CD4-positive, alpha-beta T cell treated with Interleukin-17A for 4 hours (primary cell): ENCODE results near the gene KAZN.

Source experiments
- DNase-seq: peaks from one replicate; pipeline ENCODE4 v3.0.0-alpha.2; 2020; ENCODE audit warnings: mixed read lengths

KAZN gene

DNA sequence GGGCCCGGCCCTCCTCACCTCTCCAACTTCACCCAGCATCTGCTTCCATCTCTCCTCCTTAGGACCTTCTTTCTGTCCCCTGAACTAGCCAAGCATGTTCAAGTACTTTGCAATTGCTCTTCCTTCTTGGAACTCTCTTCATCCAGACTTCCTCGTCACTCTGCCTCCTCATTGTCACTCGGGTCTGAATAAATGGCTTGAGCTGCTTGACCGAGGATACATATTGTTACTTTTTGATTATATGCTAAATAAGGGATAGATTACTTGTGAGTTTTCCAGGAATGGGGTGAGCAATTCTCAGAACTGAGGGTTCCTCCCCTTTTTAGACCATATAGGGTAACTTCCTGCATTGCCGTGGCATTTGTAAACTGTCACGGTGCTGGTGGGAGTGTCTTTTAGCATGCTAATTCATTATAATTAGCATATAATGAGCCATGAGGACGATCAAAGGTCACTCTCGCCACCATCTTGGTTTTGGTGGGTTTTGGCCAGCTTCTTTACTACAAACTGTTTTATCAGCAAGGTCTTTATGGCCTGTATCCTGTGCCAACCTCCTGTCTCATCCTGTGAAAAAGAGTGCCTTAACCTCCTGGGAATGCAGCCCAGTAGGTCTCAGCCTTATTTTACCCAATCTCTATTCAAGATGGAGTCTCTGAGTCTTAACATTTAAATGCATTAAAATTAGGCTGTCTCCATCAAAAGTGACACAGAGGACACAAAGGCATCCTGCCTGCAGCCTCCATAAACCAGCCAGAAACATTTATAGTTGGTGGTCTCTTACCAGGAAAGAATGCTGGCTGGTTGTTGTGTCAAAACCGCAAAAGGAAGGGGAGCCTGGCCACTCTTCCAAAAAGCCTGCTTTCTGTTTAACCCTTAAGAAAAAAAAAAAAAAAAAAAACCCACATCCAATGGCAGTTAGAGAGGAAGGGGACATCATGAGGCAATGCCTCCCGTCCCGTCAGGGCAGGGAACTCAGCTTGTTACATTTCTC, 179.3 kb downstream of the KAZN start:
- DNase-seq = no peak

DNA sequence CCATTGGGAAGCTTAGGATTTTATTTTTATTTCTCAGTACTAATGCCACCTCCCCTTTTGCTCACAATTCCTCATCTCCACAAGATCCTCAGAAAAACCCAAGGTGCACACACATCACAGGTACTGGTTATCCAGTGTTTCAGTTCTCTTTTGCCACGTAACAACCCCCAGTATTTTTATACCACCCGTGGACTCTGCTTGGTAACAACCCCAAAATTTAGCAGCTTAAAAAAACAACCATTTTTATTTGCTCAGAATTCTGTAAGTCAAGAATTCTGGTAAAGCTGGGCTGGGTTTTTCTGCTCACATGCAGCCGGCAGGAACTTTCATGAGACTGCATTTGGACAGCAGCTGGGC, 180.0 kb downstream of the KAZN start:
- no peak for DNase-seq

DNA sequence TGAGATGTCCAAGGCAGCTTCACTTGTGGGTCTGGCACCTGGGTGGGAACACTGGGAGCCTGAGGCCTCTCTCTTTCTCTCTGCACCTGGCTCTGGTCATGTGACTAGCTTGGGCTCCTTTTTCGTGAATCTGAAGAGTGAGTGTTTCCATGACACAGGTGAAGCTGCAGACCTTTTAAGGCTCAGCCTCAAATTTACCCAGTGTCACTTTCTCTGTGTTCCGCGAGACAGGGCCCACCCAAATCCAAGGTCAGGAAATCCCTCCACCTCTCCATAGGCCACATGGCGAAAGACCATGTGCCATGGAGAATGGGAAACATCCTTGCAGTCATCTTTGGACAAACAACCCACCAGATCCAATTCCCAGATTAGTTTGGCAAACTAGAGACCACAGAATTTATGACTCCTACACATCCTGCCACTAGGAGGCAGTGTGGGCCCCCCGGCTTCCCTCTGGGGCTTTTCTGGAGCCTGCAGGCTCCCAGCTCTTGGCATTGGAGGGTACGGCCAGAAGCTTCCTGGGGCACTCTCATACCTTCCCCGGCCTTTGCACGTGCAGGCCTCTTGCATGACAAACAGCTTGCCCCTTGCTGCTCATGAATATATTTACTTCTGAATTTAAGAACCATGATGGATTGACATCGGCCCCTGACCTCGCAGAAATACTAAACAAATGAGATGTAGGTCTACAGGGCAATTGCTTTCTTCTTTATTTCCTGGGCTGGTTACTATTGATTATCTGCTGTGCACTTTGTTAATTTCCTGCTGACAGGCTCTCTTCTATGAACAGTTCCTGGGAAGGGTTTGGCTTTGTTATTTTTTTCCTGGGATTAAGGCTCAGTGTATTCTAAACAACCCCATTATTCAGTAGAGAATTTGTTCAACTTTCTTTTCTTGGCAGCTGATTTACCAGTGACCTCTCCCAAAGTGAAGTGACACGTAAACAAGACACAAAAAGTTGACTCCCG, 180.7 kb downstream of the KAZN start:
- DNase-seq = peak; percentile 20

DNA sequence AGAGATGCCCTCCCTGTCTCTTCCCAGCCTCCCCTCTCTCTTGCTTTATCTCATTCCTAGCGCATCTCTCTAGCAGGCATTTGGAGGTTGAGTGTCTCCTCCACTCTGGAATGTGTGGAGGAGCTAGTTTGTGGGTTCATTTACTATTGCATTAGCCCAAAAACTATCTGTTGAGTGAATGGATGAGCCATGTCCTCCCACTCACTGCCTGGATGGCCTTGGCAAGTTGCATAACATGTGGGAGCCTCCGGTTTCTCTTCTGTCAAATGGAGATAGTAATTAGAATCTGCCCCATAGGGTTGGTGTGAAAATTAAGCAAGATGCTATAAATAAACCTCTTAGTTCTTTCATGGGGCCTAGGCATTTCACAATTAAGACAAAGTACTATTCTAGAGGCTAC, 181.8 kb downstream of the KAZN start:
- no peak for DNase-seq

DNA sequence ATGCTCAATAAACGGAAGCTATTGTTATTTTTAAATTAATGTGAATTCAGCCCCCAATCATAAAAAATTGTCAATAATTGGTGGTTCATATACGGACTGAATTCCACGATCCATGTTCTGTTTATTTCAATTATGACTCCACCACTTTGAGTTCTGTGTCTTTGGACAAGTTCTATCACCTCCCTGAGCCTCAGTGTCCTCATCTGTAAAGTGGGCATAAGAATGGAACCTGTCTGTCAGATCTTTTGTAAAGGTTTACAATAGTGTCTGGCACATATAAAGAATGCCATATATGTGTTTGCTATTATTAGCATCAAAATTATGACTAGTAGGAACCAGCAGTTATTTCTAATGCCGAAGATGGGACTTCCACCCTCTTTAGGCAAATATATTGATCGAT, 183.3 kb downstream of the KAZN start:
- DNase-seq = no peak

DNA sequence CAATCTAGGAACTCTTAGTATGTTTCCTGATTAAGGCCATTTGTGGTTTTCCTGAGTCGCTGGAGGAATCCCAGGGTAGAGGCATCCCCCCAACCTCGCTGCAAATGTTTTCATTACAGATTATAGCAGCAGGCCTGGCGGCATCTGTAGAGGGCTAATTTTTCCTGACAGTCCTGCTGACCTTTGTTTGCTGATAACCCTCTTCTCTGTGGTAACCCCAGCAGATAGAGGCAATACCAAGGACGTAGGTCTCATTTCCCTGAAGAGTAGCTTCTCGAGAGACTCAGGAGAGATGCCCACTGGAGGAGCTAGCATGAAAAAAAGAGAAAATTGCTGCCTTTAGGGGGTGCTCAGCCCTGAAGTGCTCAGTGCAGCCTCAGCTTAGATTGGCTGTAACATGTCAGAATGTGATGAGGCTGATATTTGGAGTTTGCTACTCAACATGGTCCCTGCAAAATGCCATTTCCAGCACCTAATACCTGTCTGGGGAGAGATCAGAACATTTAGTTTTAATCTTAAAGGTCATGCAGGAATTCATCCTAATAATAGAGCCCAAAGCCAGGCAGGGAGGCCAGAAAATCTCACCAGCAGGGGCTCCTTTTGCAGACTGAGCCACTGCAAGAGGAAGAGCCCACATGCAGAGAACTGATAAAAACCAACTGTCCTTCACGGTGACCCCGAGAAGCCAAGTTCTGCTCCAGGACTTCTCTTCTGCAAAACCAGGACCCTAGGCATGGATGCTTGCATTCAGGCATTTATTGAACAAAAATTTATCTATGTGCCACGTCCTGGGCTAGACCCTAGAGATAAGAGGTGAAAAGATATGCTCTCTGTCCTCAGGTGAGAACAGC, 184.5 kb downstream of the KAZN start:
- no peak for DNase-seq

DNA sequence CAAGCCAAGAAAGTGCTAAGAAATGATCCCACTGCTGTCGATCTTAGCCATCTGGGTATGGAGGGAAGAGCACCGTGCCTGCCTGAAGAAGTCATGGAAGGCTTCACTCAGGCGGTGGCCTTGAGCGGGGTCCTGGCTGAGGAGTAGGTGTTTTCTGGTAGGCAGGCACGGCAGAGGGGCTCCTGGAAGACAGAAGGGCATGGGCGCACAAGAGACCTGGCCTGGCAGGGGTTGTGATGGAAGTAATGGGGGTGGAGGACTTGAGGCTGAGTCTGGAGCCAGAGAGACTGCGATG, 185.1 kb downstream of the KAZN start:
- no peak for DNase-seq

DNA sequence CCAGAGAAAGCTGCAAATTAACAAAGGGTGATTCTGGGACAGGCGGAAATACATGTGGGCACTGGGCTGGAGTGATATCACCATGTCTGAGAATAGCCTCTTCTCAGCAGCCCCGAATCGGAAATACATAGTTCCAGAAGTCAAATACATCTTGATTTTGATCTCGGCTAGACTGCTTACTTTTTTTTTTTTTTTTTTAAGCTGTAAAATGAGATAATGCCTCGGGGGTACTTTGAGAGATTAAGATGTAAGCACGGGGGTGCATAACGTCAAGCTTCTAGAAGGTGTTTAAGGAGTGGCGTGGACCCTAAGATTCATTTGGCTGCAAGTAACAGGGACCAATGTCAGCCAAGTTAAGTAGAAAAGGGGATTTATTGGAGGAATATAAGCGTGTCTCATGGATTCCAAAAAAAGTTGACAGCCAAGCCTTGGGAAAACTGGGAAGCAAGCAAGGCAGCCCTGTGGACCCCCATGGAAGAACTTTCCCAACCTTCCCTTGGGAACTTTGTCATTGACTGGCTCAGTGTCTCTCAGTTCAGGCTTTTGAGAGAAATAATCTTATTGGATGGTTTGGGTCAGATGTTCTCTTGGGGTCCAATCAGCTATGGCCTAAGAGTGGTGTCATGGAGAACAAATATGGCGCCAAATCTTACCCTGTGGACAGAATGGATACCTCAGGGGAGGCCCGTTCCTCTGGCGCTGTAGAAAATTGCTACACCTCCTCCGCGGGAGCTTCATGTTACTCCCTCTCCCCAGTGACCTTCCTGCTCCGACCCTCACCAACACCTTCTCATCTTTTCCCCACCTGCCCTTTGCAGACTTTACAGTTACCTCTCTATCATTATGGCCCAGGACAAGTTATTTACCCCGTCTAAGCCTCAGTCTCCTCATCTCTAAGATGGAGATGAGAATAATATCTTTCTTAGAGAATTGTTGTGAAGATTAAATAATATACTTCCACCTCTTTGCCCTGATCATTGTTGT, 186.6 kb downstream of the KAZN start:
- no peak for DNase-seq

DNA sequence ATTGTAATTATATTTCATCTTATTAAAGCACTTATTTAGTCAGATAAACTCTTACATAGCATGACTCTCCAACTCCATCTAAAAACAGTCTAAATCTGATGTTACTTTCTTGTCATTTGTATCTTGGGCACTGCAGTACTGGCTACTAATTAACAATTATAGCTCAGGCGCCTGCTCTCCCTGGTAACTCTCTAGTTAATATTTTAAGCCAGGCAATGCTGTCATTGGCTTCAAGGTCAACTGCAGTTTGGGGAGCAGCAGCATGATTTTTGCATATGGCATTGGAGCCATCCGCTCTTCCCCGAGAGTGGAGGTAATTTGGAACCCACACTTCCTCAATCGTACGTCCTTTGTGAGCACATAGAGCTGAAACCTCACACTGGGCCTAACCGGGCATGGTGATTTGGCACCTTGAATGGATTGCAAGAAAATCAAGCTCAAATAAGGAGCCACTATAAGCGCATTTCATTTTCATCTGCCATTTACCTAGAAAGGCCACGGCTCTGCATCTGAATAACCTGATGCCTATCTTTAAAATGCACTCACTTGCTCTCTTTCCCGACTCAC, 187.7 kb downstream of the KAZN start:
- no peak for DNase-seq

DNA sequence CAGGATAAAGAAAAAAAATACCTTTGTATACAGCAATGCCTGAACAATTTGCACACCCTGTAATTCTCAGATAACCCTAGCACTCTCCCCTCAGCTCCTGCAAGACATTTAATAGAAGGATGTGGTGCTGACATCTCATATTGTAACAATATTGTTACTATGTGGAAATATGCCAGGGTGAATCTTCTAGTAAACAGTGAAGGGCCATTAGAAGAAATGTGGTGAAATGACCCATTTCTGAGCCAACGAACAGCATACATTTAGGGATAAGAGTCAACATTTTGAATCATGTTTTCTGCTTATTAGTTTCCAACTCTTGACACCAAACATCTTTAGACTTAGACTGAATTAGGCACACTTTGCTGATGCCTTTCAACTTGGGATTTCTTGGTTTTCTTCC, 188.2 kb downstream of the KAZN start:
- DNase-seq = no peak

DNA sequence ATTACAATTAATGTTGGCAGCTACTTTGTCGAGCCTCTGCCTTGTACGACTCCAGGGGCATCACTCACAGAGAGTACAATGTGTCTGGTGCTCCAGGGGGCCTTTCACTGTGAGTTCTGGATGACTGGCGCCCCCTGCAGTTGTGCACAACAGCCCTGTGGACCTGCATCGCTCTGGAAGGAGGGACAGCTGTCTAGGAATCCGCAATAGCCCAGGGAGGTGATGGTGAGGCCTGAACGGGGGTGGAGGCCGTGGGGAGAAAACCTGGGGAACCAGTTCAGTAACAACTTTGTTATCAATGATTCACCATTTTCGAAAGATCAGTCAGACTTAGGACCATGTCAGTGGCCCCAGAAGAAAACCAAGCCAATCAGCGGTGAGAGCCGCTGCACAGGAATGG, 189.1 kb downstream of the KAZN start:
- no peak for DNase-seq

DNA sequence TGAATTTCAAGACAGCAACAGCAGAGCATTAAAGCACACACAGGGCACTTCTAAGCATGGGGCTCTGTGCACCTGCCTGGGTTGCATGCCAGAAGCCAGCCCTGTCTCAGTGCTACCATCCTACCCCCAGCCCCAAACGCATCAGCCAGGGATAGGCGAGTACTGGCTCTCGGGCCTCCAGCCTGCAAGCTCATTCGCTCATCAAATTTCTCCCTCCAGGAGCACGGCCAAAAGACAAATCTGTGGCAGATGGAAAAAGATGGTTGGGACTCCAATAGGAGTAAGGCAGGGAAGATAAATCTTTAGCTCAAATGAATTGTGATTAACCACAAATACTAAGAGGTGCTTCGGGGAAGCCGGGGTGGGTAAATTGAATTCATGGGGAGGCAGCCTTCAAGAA, 189.6 kb downstream of the KAZN start:
- no peak for DNase-seq

DNA sequence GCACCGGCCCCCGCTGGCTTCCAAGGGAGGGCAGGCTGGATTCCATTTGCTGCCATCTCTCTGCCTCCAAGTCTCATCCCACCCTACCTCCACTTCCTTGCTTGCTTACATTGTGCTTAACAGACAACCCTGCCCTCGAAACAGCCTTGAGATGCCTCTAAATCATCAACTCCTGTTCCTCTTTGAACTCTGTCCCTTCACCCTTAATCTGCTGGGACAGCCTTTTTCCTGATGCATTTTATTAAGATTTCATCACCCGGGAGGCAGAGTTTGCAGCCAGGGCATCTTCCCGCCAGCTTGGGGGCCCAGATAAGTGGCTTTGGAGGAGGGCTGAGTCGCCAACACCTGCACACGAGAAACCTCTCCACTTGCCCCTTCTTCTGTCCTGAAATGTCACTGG, 192.5 kb downstream of the KAZN start:
- no peak for DNase-seq

DNA sequence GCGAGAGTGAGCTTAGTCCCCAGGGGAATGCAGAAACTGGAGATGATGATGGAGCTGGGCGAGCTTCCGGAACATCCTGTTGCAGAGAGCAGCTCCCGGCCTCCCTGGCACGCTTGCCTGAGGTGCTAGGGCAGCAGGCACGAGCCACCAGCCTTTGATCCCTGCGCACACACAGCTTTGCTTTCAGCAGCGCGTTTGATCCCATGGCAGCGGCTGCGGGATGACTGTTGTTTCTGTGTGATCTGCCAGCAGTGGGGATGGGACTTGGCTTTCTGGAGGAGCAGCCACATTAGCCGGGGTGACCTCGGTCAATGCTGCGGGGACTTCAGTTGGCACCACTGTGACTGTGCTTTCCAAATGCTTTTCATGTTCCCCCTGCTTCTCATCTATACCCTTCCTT, 193.2 kb downstream of the KAZN start:
- no peak for DNase-seq

DNA sequence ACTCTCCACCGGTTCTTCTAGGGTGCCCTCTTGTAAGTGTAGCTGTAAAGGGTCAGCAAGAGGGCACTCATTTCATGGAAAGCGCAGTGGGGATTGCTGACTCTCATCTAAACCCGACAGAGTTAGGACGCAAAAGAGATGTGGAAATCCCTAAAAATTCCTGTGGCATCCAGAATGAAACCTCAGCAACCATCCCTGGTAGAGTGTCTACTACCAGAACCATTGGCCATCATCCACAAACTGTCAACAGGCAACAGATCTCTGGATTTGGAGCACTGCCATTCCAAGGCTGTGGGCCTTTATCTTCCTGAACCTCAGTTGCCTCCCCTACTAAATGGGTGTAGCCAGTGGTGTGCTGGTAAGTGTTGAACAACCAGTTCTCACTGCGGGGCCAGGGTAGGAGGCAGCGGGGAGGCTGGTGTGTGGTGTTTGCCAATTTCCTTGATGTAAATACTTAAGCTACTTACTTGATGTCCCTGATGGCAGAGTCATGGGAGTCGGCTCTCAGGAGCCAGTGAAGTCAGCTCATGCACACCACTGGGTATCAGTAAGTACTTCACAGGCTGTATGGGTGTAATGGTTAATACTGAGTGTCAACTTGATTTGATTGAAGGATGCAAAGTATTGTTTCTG, 195.8 kb downstream of the KAZN start:
- no peak for DNase-seq

DNA sequence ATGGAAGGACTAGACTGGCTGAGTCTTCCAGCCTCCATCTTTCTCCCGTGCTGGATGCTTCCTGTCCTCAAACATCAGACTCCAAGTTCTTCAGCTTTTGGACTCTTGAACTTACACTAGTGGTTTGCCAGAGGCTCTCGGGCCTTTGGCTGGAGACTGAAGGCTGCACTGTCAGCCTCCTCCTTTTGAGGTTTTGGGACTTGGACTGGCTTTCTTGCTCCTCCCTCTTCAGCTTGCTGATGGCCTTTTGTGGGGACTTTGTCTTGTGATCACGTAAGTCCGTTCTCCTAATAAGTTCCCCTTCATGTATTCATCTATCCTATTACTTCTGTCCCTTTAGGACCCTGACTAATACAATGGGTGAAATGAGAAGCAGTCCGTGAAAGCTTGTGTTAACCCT, 196.4 kb downstream of the KAZN start:
- DNase-seq = no peak

DNA sequence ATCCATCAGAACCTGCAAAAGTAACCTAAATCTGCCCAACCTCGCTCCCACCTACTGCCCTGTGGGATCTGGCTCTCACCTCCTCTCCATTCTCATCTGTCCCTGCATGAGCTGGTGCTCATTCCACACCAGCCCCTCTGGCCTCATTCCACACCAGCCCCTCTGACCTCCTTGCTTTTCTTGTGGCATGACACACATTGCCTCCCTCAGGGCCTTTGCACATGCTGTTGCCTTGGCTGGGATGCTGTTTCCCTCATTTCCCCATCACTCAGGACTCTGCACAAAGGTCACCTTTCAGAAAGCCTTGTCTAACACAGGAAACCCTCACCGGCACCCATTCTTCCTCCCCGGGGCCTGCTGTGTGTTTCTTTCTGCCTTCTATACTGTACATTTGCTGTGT, 197.1 kb downstream of the KAZN start:
- DNase-seq = no peak

DNA sequence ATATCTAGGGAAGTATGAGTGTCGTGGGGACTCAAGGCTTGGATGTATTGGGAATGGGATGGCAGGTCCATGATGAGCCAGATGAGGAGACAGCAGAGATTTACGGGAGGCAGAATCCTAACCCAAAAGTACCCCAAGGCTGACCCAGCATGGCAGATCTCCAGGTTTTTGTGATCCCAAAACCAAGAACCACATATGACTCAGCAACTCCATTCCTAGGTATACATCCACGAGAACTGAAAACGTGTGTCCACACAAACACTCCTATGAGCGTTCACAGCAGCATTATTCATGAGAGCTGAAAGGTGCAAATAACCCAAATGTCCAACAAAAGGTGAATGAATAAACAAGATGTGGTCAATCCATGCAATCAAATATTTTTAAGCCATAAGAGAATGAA, 201.5 kb downstream of the KAZN start:
- DNase-seq = no peak

DNA sequence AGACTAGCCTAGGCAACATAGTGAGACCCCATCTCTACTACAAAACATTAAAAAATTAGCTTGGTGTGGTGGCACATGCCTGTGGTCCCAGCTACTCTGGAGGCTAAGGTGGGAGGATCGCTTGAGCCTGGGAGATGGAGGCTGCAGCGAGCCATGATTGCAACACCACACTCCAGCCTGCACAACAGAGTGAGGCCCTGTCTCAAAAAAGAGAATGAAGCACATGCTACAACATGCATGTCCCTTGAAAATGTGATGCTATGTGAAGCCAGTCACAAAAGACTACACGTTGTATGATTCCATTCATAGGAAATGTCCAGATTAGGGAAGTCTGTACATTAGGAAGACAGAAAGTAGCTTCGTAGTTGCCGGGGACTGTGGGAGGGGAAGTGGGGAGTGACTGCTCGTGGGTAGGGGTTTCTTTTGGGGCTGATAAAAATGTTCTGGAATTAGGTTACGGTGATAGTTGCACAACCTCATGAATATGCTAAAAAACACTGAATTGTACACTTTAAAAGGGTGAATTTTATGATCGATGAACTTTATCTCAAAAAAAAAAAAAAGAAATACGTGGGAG, 202.1 kb downstream of the KAZN start:
- no peak for DNase-seq

DNA sequence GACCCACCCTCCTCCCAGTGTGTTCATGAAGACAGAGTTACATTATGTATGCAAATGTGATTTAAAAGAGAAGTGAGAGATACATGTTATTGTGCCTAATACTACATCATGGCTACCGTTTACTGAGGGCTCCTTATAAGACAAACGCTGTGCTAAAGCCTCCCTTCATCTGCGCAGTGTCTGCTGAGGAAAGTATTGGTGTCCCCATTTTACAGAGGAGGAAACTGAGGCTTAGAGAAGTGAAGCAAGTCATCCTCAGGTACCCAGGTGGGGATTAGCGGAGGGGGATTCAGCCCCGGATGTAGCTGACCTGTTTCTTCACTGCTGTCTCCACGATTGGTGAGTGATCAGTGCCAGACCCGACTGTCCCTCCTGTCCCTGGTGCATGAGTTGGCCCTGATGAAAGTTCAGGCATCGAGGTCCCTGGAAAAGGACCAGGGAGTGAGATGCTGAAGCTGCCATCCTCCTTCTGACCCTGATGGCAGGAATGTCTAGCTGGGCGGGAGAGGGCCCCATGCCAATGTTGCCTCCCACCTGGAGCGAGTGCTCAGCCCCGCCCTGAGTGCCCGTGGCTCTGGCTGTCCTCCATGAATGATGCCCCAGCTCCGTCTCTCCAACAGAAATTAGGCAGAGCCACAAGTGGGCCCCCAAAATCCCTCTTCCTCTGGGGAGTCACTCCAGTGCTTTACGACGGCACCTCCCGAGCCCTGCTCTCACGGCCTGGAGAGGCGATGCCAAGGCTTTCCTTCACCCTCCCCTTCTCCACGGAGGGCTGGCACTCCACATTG, 204.7 kb downstream of the KAZN start:
- no peak for DNase-seq
